GM11168 (cell line): Measurements from ENCODE around the gene RPL26.
"Not testable (repeated sequence)": the region's sequence is repeated elsewhere in the genome, so short reads cannot be mapped to it uniquely, and the experiment has no call there.

ENCODE experiments used
- in situ Hi-C: fragments of 300-500 bp; cut with MboI; formaldehyde crosslinking; loops from one replicate; pipeline ENCODE4 v1.12.0; 2022; ENCODE audit warnings: low sequenced_read_pairs; ENCODE audit not compliant: unreplicated experiment

RPL26 gene

DNA sequence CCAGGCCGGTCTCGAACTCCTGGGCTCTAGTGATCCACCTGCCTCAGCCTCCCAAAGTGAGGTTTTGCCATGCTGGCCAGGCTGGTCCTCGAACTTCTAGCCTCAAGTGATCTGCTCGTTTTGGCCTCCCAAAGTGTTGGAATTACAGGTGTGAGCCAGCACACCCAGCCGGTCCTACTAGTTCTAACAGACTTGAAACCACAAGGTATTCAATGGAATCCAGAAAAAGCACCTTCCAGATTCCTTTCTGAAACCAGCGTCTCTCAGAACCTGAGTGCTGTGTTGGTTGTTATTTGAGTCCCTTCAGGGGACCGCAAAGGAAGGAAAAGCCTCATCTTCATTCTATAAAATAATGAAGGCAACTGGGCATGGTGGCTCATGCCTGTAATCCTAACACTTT is 10.6 kb downstream of the RPL26 start:
- in situ Hi-C loops = no loop called here

GRCh38 chr17:8371786-8372185 is 11.2 kb downstream of the RPL26 start:
- in situ Hi-C loops = no loop called here

GRCh38 chr17:8369944-8370343 is 13.0 kb downstream of the RPL26 start:
- in situ Hi-C loops = no loop called here

DNA sequence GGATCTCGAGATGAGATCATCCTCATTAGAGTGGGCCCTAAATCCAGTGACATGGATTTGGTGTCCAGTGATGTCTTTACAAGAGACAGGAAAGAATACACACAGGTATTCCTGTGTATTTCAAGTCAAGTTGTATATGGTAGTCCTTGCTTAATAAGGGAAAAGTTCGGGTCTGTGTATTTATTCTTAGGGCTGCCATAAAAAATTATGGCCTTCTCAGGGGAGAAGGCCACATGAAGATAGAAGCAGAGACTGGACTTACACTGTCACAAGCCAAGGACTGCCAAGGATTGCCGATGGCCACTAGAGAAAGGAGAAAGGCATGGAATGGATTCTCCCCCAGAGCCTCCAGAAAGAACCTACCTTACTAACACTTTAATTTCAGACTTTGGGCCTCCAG is 14.8 kb downstream of the RPL26 start:
- in situ Hi-C loops = no loop called here

DNA sequence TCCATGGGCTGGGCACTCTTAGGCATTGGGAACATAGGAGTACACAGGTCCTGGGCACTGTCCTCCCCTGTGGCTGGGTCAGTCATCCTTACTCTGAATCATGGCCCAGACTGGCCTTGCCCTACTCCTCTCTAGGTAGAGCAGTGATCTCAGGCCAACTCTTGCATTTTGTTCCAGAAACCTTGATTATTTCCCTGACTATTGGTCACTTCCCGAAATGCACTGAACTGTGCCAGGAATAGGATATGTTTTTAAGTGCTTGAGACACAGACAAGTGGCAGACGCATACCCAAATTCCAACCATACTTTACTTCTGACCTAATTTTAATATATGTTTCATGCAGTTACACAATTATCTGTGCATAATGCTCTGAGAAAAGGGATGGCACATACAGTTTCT is 16.8 kb downstream of the RPL26 start:
- in situ Hi-C loops = no loop called here

GRCh38 chr17:8365143-8365542 is 17.9 kb downstream of the RPL26 start:
- in situ Hi-C loops = no loop called here

GRCh38 chr17:8362651-8363332 is 20.2 kb downstream of the RPL26 start:
- in situ Hi-C loops = no loop called here

- in situ Hi-C loops = no loop called here
Measured at GRCh38 chr17:8360751-8361150, 22.2 kb downstream of the RPL26 start.

GRCh38 chr17:8360260-8360659 is 22.7 kb downstream of the RPL26 start:
- in situ Hi-C loops = no loop called here

DNA sequence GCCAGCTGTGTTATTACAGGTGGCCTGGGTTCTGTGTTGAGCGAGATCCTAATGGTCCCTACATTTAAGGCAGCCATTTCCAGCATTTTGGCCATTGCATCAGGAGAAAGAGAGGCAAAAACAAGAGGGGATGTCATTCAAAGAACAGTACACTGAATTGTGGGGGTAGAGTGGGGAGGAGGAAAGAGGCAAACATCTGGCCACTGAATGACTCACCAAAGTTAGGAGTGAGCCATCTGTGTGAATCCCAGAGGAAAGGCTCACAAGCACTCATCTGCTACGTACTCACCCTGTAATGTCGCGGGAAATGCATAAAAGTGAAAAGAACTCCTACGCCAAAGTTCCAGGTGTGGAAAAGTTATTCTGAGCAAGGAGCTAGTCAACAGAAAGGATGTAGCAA is 23.2 kb downstream of the RPL26 start:
- in situ Hi-C loops = no loop called here

DNA sequence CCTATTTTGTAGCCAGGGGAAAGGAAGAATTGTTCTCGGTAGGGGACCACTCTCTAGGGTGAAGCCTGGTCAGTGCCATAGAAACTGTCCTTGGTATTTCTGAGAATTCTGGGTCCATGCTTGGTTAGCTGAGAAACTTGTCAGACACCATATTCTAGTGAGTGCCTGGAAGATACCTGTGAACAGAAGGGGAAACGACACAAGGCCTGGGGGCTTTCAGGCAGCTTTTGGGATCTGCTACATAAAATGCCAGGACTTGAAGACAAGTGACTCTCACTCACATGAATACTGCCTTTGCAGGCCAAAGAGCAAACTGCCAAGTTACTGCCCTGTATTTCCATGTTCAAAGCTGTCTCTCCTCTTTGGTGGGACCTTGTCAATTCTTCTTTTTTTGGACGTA is 25.1 kb downstream of the RPL26 start:
- in situ Hi-C loops = no loop called here

GRCh38 chr17:8354236-8354635 is 28.8 kb downstream of the RPL26 start:
- in situ Hi-C loops = no loop called here

- in situ Hi-C loops = no loop called here
Measured at GRCh38 chr17:8353736-8354135, 29.3 kb downstream of the RPL26 start.

- in situ Hi-C loops = no loop called here
Measured at GRCh38 chr17:8350339-8350738, 32.7 kb downstream of the RPL26 start.

GRCh38 chr17:8347001-8347400 is 36.0 kb downstream of the RPL26 start:
- in situ Hi-C loops = not testable (repeated sequence)

GRCh38 chr17:8345951-8346665 is 36.9 kb downstream of the RPL26 start:
- in situ Hi-C loops = no loop called here

DNA sequence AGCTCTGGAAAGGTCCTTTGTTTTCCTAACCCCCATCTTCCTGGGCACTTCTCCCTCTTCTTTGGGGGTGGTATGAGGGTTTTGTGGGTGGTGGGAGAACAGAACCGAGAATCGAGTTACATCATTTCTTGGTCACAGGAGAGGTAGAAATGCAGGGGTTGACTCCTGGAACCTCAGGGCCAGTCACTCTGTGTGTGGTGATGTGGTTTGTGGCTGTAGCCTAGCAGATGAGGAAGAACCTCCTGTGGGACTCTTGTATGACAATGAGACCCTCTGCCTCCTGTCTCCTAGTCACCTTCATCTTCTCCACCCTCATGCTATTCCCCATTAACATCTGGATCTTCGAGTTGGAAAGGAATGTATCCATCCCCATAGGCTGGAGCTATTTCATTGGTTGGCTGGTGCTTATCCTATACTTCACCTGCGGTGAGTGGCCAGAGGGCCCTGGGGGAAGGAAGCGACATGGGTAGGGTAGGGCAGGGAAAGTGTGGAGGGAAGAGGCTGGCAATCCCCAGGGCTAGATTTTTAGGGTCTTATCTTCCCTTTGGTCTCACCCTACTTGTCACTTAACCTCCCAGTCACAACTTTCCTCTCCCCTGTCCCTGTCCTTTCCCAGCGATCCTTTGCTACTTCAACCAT is 37.8 kb downstream of the RPL26 start:
- in situ Hi-C loops = no loop called here

DNA sequence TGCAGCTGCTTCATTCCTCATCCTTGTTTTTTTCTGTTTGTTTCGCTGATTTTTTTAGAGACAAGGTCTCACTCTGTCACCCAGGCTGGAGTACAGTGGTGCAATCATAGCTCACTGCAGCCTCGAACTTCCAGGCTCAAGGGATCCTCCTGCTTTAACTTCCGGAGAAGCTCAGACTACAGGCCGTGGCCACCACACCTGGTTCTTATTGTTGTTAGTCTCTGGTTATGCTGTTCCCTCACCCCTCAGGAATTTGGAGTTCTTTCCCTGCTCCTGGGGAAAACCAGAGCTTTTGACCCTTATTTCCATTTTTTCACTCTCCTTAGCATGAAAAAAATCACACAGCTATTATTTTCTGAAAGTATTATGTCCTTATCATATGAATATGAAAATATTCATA is 41.5 kb downstream of the RPL26 start:
- in situ Hi-C loops = no loop called here

- in situ Hi-C loops = no loop called here
Measured at GRCh38 chr17:8339540-8339939, 43.5 kb downstream of the RPL26 start, which contains the start of gene ODF4. ODF4 (plus strand) TSS chr17:8339840; CDS start chr17:8340052, 212 bp downstream.

- in situ Hi-C loops = no loop called here
Measured at GRCh38 chr17:8338753-8339140, 44.2 kb downstream of the RPL26 start.
